Activated CD8-positive, alpha-beta memory T cell treated with anti-CD3 and anti-CD28 coated beads, Interleukin-2, amount 50 U/mL, for 4 hours (primary cell): ENCODE results near the gene RAB7B.

Experiments used
- DNase-seq: peaks from one replicate; pipeline ENCODE4 v3.0.0-alpha.2; 2020

The RAB7B gene

DNA sequence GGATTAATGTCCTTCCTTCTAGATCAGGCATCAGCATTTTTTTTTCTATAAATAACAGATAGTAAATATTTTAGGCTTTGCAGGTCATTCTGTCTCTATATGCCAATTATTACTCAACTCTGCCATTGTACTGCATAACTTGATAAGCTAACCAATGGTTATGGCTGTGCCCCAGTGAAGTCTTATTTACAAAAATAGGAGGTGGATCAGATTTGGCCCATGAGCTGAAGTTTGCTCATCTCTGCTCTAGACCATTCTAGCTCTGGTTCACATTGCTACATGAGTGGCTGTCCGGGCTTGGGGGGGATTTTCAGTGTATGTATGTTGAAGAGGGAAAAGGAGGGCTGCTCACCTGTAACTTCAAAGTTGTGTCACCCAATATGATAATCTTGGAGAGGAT, 10.1 kb downstream of the RAB7B start:
- no peak for DNase-seq

DNA sequence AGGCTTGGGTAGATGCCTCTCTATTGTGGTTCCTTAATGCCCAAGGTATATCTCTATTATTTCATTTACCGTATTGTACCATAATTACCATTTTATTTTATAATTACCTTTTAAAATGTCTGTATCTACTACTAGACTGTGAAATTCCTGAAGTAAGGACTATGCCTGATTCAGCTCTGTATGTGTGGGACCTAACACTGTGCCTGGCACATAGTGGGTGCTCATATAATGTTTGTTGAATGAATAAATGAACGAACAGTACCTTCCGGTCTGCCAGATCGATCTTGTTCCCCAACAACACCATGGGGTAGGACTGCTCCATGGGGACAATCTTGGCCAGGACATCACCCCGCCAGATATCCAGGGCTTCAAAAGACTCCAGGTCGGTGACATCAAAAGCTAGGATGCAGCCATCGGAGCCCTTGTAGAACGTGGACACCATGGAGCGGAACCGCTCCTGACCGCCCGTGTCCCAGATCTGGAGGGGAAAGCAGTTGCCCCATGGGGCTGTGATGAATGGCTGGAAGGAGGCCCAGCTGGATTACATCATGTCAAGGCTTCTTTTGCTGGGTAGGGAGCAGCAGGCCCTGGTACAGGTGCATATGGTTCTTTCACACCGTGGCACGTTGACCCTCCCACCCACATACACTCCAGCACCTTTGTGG, 10.8 kb downstream of the RAB7B start:
- no peak for DNase-seq

DNA sequence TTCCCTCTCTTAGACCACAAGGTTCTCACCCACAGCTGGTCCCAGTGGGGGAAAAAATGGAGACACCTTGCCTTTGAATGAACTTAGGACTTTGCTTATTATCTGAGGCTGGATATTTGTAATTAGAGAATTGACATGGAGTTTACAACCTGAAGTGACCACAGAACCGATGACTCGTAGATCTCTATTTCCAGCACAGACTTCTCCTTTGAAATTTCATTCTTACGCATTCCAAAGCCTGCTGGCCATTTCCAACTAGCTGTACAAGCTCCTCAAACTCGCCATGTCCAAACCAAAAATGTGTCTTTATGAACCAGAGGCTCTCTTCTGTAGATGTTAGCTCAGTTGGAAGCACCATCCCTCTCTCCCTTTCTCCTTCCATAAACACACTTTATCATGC, 12.0 kb downstream of the RAB7B start:
- DNase-seq, result no peak

DNA sequence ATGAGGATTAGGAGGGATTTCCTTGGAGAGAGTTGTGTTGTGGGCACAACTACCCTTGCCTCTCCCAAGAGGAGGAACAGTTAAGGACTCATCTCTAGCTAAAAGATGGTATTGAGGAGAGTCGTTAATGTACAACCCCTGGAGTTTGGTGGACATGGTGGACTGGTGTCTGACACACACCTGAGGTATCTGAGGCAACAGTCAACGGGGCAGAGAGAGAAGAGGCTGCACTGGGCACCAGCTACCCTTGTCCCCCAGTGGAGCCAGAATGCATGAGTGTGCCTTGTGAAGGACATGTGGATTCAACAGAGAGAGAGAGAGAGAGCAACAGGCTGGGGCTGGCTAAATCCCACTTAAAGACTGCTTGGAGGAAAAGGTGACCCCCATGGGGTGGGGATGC, 13.0 kb downstream of the RAB7B start:
- no peak for DNase-seq

DNA sequence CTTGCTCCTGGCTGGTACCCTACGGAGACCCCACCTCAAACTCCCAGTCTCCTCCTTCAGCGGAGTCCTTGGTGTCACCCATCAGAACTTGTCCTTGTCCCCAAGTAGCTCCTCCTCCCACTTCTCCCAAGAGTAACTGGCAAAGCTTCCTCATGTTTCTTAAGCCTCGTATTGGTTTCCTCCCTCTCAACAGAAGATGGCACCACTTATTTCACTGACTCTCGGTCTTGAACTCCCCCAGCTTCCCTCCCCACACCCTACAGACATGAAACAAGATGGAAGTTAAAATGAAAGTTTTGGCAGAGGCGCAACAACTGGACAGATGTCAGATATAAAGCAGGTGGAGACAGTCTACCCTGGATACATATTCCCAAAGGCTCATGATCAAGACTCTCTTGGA, 13.4 kb downstream of the RAB7B start:
- DNase-seq, result no peak

DNA sequence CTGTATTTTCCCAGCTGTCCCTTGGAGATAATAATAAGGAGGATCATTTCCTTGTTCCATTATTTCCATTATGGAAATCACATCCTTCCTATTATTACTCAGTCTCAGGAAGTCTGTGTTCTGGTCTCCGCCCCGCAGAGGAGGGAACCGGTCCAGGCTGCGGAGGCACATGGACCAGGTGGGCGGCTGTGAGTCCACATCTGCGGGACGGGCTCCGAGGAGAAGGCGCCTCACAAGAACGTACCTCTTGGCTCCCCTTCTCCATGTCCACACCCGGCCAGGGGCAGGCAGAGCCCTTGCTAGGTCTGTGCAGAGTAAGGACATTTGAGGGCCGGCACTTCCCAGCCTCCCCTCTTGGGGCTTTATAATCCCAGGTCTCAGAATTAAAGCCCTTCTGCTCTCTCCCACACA, 14.6 kb downstream of the RAB7B start:
- no peak for DNase-seq

DNA sequence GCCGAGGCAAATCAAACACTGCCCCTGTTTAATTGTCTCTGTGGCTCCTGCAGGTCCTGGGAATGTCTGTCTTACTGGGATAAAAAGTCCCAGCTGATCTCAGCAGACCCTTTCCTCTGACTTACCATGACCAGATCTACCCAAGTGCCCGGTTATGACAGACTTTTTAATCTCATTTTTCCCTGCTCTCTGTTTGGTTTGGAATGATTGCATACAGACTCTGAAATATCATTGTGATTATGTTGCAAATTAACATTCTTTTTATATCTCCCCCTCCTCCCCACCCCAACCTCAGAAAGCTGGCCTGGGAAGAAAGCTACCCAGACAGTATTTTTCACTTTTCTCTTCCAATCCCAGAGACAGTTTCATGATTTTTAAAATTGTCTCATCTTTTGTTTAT, 16.3 kb downstream of the RAB7B start:
- no peak for DNase-seq

DNA sequence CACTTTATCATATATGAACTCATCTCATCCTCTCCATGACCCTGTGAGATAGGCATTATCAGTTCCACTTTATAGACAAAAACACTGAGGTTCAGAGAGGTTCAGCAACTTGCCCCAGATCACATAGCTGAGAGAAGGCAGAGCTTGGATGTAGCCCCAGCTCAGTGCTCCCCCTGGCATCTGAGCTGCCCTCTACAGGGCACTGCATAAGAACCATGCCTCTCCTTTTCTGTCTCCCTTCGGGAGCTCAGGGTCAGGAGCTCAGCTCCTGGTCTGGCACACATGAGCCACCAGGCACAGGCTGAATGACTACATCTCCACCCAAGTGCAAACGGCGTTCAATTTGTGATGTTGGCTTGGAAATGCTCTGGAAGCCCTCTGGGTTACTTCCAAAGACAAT, 16.9 kb downstream of the RAB7B start:
- no peak for DNase-seq

DNA sequence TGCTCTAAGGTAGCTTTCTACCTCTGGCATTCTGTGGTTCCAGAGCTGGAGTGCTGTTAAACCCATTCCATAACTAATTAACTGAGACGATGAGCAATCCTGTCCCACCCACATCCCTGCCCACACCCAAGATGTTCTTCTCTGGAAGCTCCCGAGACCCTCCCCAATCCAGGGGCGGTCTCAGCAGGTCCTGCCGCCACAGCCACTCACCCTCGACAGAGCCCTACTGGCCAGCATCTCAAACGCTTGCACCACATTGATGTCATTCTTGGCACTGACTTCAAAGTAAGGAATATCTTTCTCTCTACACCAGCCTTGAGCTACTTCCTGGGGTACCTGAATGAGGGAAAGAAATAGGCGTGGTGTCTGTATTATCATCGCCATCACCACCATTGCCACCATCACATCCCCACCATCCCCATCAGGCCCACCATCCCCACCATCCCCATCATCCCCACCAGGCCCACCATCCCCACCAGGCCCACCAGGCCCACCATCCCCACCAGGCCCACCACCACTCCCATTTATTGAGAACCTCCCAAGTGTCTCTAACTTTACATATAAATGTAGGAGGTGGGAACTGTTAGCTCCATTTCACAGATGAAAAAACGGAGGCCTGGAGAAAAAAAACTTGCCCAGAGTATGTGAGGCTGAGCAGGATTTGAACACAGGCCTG, 17.7 kb downstream of the RAB7B start:
- no peak for DNase-seq

DNA sequence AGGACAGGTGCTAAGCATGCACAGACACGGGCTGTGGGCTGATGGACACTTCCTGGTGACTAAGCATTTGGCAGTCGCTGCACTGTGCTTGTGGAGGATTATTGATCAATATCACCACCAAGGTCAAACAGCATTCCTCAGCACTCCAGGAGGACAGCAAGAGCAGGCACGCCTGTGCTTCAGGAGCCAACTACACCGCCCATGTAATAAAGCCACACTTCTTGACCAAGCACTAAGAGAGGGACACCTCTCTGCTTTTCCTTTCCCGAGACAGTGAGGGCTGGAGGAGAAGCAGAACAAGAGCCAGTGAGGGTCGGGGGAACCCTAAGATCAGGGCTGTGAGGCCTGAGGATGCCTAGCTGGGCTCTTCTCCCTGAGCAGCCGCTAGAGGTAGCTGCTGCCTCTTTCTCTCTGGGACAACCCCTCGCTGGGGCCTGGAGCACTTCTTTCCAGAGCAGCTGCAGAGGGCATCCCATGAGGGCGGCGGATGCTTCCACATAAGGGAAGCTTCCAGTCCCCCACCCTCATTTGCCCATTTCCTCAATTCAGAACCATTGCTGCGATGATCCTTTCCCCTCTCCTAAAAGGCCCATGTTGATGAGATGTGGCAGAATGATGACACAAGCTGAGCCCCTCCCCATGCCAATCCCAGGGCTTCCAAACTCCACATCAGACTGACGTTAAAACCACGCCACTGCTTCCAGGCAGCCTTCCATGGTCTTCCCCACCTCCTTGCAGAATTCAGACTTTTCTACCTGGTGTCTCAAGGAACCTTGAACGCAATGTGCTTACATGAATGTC, 19.1 kb downstream of the RAB7B start:
- no peak for DNase-seq

DNA sequence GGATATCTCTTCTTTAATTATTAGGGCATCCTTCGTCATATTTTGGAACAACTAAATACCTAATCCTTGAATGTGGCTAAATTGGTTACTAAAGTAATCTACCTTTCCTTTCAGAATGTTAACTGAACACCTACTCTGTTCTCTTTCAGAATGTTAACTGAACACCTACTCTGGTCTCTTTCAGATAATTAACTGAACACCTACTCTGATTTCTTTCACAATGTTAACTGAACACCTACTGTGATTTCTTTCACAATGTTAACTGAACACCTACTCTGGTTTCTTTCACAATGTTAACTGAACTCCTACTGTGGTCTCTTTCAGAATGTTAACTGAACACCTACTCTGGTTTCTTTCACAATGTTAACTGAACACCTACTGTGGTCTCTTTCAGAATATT, 21.9 kb downstream of the RAB7B start:
- no peak for DNase-seq

DNA sequence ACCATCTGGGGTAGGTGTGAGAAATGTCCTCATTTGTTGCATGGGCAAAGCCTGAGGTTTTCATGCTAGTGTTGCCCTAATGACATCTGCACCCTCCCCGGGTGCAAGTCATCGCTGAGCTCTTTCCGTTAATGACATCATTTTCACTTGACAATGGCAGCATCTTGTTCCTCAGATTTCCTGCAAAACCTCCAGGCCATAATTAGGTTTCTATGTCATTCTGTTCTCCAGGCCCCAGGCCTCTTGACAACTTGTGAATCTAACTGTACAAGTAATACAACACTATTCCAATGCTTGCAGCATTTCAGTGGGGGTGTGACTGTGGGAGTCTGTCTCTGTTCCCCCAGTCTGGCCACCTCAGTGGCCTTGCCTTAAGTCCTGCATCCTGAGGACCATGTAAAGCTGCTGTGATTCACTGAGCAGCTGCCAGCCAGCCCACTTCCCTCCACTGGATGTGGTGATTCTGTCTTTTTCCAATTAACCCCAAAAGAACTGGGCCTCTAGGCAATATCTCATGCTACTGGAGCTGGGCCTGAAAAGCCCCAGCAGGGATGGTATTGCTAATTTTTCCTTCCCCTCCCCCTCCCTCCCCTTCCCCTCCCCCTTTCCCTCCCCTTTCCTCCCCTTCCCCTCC, 22.8 kb downstream of the RAB7B start:
- no peak for DNase-seq

DNA sequence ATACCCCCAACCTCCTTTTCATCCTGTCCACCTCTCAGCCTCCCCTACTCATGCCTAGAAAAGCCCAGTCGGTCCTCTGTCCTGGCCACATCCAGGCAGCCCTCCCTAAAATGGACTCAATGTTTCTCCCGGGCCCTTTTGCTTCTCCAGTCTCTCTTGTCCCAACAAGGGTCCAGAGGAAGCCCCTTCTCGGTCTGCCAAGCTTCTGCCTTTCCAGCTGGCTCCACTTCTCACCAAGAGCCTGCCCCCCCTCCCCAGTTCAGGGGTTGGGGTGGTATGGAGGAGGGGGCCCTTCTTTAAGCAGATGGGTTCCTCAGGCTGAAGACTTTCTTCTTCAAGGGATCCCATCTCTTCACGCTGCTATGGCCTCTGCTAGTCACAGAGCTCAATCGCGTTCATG, 23.9 kb downstream of the RAB7B start:
- DNase-seq, result no peak

DNA sequence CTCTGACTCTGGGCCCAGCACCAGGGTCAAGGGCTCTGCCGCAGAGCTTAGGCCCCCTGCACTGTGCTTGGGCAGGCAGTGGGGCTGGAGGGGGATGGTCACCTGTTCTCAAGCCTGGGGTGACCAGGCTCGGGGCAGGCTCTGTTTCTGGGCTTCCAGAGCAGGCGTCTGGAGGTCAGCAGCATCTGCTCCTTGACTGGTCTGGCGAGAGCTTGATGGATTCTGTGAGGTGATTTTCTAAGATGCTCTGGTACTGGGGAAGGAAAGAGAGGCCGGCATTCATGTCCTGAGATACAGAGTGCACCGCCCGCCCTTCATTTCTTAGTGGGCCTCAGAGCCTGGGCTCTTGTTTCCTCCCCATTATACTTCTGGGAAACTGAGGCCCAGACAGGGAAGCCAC, 24.5 kb downstream of the RAB7B start:
- no peak for DNase-seq

DNA sequence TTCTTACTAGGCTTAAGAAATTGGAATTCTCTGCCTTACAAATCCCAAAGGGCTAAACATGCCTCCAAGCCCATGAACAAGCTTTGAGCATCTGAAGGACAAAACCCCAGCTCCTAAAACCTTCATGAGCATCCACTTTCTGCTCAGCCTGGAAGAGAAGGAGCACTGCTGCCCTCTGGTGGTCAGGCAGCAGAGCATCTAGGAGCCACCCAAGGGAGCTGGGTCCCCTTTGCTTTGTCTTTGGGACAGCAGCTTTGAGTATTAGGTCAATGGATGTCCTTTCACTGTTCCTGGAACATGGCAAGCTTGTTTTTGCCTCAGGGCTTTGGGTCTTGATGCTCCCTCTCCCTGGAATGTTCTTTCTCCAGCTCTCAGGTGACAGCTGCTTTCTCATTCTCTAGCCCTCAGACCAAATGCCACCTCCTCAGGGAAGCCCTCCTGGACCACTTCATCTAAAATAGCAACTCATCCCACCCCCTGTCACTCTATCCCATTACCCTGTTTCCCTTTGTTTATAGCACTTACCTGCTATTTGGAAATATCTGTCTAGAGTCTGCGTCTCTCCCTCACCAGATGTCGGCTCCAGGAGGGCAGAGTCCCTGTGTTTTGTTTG, 25.7 kb downstream of the RAB7B start:
- DNase-seq, result peak; percentile 76

DNA sequence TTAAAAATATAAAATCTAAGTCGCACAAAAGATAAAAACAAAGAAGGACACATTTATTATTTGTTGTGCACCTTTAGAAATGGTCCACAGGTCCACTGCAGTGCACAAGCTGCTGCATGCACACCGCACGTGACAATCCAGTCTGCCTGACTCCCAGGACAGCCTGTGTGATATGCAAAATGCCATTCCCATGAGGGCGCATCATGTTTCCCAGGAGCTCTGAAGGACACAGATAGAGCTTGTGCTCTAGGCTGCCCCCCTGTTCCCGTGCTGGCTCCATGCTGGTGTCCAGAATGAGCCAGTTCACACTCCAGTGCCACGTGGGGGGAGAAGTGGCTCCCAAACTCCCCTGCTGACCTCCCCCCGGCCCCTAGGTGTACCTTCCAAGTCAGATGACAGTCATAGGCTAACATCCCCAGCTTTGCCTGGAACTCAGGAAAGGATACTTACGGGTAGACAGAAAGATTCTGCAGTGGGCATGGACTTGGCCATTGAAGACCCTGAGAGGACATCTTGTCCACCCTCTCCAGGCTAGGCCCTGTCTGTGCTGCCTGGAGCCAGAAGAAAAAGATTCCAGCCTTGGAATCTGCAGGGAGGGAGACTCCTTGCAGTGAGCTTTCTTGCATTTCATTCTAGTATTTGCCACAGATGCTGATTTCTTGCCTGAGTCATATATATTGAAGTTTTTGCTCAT, 26.3 kb downstream of the RAB7B start:
- no peak for DNase-seq

DNA sequence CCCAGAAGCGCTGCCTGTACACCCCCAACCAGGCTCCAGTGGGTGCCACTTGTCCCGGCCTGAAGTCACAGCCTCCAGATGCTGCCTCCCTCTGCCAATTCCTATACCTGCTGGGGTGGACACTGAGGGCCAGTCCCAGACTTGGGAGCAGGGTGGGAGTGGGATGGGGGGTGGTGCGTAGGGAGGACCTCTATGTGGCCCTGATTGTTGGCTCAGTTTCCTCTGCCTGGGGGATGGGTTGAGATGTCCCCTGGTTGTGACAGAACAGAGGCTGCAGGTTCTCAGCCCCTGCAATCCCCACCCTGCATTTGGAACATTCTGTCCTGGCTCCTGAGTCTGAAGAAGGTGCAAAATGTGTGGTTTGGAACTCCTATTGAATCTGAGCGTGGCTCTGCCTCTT, 27.2 kb downstream of the RAB7B start:
- no peak for DNase-seq

DNA sequence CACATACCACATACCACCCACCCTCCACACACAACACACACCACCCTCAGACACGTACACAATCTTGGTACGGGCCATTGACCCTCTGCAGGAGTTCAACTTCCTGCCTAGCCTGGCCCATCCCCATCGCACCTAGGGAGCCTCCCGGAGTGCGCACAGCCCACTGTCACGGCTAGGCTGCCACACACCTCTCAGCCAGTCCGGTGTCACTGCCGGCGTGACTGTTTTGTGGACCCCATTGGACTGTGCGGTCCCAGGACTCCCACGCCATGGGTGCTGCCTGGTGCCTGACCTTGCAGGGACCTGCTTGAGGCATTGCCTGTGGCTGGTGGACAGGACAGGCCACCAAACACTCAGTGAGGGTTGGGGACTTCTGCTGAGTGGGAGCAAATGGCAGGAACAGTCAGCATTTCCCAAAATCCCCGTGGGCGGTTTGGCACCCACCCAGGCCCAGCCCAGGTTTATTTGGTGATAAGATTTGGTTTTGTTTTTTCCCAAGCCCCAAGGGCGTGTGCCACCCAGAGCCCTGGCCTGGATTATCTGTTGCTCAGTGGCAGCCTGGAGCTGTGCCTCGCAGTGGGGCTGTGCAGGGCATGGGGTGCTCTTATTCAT, 27.7 kb downstream of the RAB7B start:
- DNase-seq, result no peak

DNA sequence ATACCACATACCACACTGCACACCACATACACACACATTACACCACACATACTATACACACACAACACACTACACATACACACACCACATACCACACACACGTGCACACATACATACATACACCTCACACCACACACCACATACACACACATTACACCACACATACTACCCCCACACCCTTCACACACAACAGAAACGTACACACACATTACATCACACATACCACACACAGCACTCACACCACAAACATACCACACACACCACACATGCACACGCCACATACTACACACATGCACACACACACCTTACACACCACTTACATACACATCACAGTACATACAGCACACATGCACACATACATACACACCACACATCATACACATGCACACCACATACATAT, 28.5 kb downstream of the RAB7B start:
- no peak for DNase-seq

DNA sequence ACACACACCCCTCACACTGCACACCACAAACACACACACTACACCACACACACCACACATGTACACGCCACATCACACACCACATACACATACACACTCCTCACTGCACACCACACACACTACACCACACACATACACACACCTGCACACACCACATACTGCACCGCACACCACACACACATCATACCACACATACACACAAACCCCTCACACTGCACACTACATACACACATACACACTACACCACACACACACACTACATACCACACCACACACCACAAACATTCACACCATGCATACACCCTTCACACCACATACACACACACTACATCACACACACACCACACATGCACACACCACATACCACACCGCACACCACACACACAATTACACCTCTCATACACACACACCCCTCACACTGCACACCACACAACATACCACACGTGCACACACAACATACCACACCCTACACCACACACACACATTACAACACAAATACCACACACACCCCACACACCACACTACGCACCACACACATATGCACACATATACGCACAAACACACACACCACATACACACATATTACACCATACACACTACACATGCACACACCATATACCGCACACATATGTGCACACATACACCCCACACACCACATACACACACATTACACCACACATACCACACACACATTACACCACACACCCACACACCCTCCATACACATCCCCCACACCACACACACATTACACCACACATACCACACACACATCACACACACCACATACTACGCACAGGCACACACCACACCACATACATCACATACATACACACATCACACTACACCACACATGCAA, 29.6 kb downstream of the RAB7B start:
- DNase-seq, result no peak

DNA sequence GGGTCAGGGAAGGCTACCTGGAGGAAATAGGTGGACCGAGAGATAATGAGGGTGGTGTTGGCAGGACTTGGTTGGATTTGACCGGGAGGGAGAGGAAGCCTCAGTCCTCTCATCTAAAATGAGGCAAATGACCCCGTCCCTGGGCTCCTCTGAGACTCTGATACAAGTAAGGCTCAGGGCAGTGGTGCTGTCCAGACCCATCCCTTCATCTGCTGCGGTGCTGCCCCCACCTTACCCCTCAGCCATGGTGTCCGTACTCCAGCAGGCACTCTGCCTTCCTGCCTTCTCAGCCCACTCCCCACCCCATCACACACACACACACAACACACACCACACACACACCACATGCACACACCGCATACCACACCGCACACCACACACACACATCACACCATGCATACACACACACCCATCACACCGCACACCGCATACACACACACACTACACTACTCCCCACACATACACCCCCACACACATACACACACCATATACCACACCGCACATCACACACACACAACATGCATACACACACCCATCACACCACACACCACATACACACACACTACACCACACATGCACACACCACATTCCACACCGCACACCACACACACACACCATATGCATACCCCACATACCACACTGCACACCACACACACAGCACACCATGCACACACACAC, 30.6 kb downstream of the RAB7B start:
- DNase-seq, result no peak
